HL-60 (cell line): ENCODE results near the gene FAM50B.
"Not testable (repeated sequence)": the region's sequence is repeated elsewhere in the genome, so short reads cannot be mapped to it uniquely, and the experiment has no call there.

Source experiments
- DNase-seq, 2 experiments: peaks; one replicate each; pipeline ENCODE4 v3.0.0-alpha.2; 2010 to 2020; ENCODE audit warnings: low read depth in 1 of 2, low spot score in 1 of 2
- H3K27ac ChIP-seq: fragments of 250-450 bp; sonication (Bioruptor Pico); replicated peaks from 2 replicates; pipeline ENCODE4 v1.5.1; 2020; ENCODE audit warnings: mild to moderate bottlenecking, moderate library complexity
- H3K27me3 ChIP-seq: fragments of 250-450 bp; sonication (Bioruptor Pico); 2 replicates; pipeline ENCODE4 v1.5.1; 2021; ENCODE audit warnings: mild to moderate bottlenecking, moderate library complexity; ENCODE audit not compliant: insufficient read depth, poor library complexity, severe bottlenecking
- H3K4me3 ChIP-seq: replicated peaks from 2 replicates; pipeline ENCODE4 v1.5.1; 2011; ENCODE audit warnings: mild to moderate bottlenecking, control low read depth, low read length; ENCODE audit not compliant: insufficient read depth
- CTCF ChIP-seq: IDR thresholded peaks from one replicate; pipeline ENCODE4 v1.5.1; 2011; ENCODE audit warnings: low read length, control low read depth, inconsistent platforms; ENCODE audit not compliant: insufficient read depth
- GABPA ChIP-seq: IDR thresholded peaks from 2 replicates; pipeline ENCODE4 v1.6.1; 2012; ENCODE audit warnings: low read depth
- POLR2AphosphoS5 ChIP-seq: IDR thresholded peaks from 2 replicates; pipeline ENCODE4 v1.6.1; 2012; ENCODE audit warnings: low read depth
- REST ChIP-seq: IDR thresholded peaks from 2 replicates; pipeline ENCODE4 v1.6.1; 2012; ENCODE audit warnings: low read depth; ENCODE audit not compliant: insufficient replicate concordance
- SPI1 ChIP-seq: IDR thresholded peaks from 2 replicates; pipeline ENCODE4 v1.6.1; 2012; ENCODE audit warnings: low read depth, mild to moderate bottlenecking, borderline replicate concordance

FAM50B gene

GRCh38 chr6:3862038-3862437 is 12.9 kb downstream of the FAM50B start:
- Histone ChIP-seq H3K27ac (no peak overlapping the region), H3K4me3 (no peak overlapping the region), H3K27me3 (no peaks in the 10 kb centered on the region)
- TF ChIP-seq GABPA, result no peak
- no peak for TF ChIP-seq SPI1
- no peak for TF ChIP-seq POLR2AphosphoS5
- TF ChIP-seq REST, result no peak
- no peak for TF ChIP-seq CTCF
- DNase-seq, result no peak

GRCh38 chr6:3863322-3863721 is 14.1 kb downstream of the FAM50B start:
- H3K4me3 ChIP-seq, DNase-seq, H3K27ac ChIP-seq, H3K27me3 ChIP-seq: not testable (repeated sequence)

- TF ChIP-seq GABPA, result no peak
- no peak for TF ChIP-seq SPI1
- no peak for TF ChIP-seq POLR2AphosphoS5
- TF ChIP-seq REST, result no peak
- TF ChIP-seq CTCF, result no peak
- H3K27me3 ChIP-seq, result no peaks in the 10 kb centered on the region
- no peak overlapping the region for H3K4me3 ChIP-seq
- DNase-seq, result no peak
- H3K27ac ChIP-seq, result no peak overlapping the region
Measured at GRCh38 chr6:3865463-3865862, 16.3 kb downstream of the FAM50B start.

GRCh38 chr6:3867641-3868502 is 18.7 kb downstream of the FAM50B start:
- Histone ChIP-seq H3K27me3 (no peaks in the 10 kb centered on the region), H3K27ac (no peak overlapping the region), H3K4me3 (no peak overlapping the region)
- TF ChIP-seq CTCF (no peak), REST (no peak), GABPA (no peak), SPI1 (no peak), POLR2AphosphoS5 (no peak)
- DNase-seq, result no peak
